Measurements from ENCODE around the gene METTL16. TPM values are rescaled to one million over a fixed set of nuclear protein-coding genes. Genes with fewer than 3 reads are reported as not detected.

Gene METTL16
- total and polyA plus RNA-seq, 2 of the 4 experiments (the other 2 are of a cell fraction): 11.8 to 15.4 TPM

- no peak overlapping the region for H2BK15ac ChIP-seq (ENCODE audit: low read depth, low read length)
- ChIA-PET CTCF (no interaction called here), POLR2A (ENCODE audit: unreplicated experiment) (no interaction called here)
- H3K4ac ChIP-seq (ENCODE audit: low read depth, low read length): no peak overlapping the region
- in situ Hi-C loops (cut with MboI; ENCODE audit: low sequenced_read_pairs) (no loop called here), dilution Hi-C loops (cut with HindIII; ENCODE audit: low sequenced_read_pairs, unreplicated experiment) (no loop called here), intact Hi-C loops (cut with micrococcal nuclease) (no loop called here)
- BruUV-seq (replicated peaks): no TSS peak
- no peak overlapping the region for H3K18ac ChIP-seq (ENCODE audit: low read depth, low read length)
- no peak overlapping the region for H3K27ac ChIP-seq (ENCODE audit: insufficient read depth, low read length)
- H3K9me3 ChIP-seq (ENCODE audit: control insufficient read depth, insufficient read depth, low read length): no peaks in the 10 kb centered on the region
- H2BK20ac ChIP-seq (ENCODE audit: low read depth, low read length): no peak overlapping the region
- no peaks in the 10 kb centered on the region for H3K9me1 ChIP-seq (ENCODE audit: insufficient read depth, low read length)
- H2AK5ac ChIP-seq (ENCODE audit: low read depth, low read length): no peak overlapping the region
- H3K4me3 ChIP-seq (ENCODE audit: insufficient read depth, low read depth, low read length): no peak overlapping the region
- no peak overlapping the region for H4K8ac ChIP-seq (ENCODE audit: low read depth in 2 of 2, low read length in 2 of 2)
- H2BK120ac ChIP-seq (ENCODE audit: low read depth, low read length): no peak overlapping the region
- H3K23ac ChIP-seq (ENCODE audit: low read depth, low read length): no peak overlapping the region
- H3K27me3 ChIP-seq (ENCODE audit: control insufficient read depth, insufficient read depth, low read length): no peaks in the 10 kb centered on the region
- peaks cover 0 to 3% of the 10 kb centered on the region in 2 experiments; a peak in 2 of 4 replicates for H3K79me1 ChIP-seq (ENCODE audit: low read depth in 1 of 2, low read length in 2 of 2)
- no peak overlapping the region for H2AFZ ChIP-seq (replicated peaks; ENCODE audit: low read length, poor library complexity)
- no peak overlapping the region for H3K14ac ChIP-seq (replicated peaks; ENCODE audit: low read depth, low read length)
- no peak overlapping the region for H2AK9ac ChIP-seq (replicated peaks; ENCODE audit: low read depth, low read length, poor library complexity)
- H2BK5ac ChIP-seq (ENCODE audit: low read depth, low read length, poor library complexity, severe bottlenecking): no peak overlapping the region
- ATAC-seq (ENCODE audit: low read depth) (no peak), DNase-seq (no peak)
- no peak overlapping the region for H4K5ac ChIP-seq (ENCODE audit: low read depth, low read length)
- WGBS, 2 experiments (ENCODE audit: extremely low coverage in 2 of 2, insufficient read length in 1 of 2): no CpG with 5 or more reads among the region's 1 CpG
- H3K4me2 ChIP-seq (ENCODE audit: low read depth, low read length): no peak overlapping the region
- TF ChIP-seq RFX5 (IDR thresholded peaks at IDR 0.05; ENCODE audit: low read depth, low read length) (no peak), SMC3 (IDR thresholded peaks at IDR 0.05; ENCODE audit: low read depth, low read length) (no peak), RAD21 (IDR thresholded peaks at IDR 0.05; ENCODE audit: low read length) (no peak), USF2 (IDR thresholded peaks at IDR 0.05; ENCODE audit: low read depth, low read length) (no peak), FOS (IDR thresholded peaks at IDR 0.05; ENCODE audit: low read depth, low read length) (no peak), MXI1 (IDR thresholded peaks at IDR 0.05; ENCODE audit: borderline replicate concordance, low read depth, low read length) (no peak), MAFK (IDR thresholded peaks at IDR 0.05; ENCODE audit: low read depth, low read length) (no peak), CHD1 (IDR thresholded peaks at IDR 0.05; ENCODE audit: low read depth, low read length) (no peak)
- TF ChIP-seq, protein P1, sequence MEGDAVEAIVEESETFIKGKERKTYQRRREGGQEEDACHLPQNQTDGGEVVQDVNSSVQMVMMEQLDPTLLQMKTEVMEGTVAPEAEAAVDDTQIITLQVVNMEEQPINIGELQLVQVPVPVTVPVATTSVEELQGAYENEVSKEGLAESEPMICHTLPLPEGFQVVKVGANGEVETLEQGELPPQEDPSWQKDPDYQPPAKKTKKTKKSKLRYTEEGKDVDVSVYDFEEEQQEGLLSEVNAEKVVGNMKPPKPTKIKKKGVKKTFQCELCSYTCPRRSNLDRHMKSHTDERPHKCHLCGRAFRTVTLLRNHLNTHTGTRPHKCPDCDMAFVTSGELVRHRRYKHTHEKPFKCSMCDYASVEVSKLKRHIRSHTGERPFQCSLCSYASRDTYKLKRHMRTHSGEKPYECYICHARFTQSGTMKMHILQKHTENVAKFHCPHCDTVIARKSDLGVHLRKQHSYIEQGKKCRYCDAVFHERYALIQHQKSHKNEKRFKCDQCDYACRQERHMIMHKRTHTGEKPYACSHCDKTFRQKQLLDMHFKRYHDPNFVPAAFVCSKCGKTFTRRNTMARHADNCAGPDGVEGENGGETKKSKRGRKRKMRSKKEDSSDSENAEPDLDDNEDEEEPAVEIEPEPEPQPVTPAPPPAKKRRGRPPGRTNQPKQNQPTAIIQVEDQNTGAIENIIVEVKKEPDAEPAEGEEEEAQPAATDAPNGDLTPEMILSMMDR (conservative IDR thresholded peaks at IDR 0.05; ENCODE audit: low read depth, low read length): no peak
- H4K91ac ChIP-seq (ENCODE audit: insufficient read depth, low read depth, low read length): no peak overlapping the region
- H3K56ac ChIP-seq (ENCODE audit: extremely low read depth, insufficient read depth, low read length): no peak overlapping the region
- no peak overlapping the region for H3K9ac ChIP-seq (ENCODE audit: low read depth, low read length)
- H4K20me1 ChIP-seq (ENCODE audit: insufficient read depth, low read length): no peaks in the 10 kb centered on the region
- peaks cover 5% of the 10 kb centered on the region for H3K4me1 ChIP-seq (ENCODE audit: control insufficient read depth, insufficient read depth, low read length)
- H3K36me3 ChIP-seq (ENCODE audit: control insufficient read depth, insufficient read depth, low read length): peaks cover 2% of the 10 kb centered on the region; the same call in 1 of the 2 replicates
Measured at GRCh38 chr17:2445638-2446037, 66.0 kb downstream of the METTL16 start.
